KOPT-K1 (cell line): ENCODE measurements around the gene SDF2.
"Not testable (repeated sequence)": the region's sequence is repeated elsewhere in the genome, so short reads cannot be mapped to it uniquely, and the experiment has no call there.

ENCODE experiments used
- H3K27ac ChIP-seq: fragments of 200-600 bp; sonication (generic); 2 replicates; pipeline ENCODE4 v1.5.1; 2016; ENCODE audit warnings: antibody characterized with exemption, mild to moderate bottlenecking, low read depth, low read length; ENCODE audit not compliant: poor library complexity, severe bottlenecking
- H3K36me3 ChIP-seq: fragments of 200-600 bp; sonication (generic); 2 replicates; pipeline ENCODE4 v1.5.1; 2017; ENCODE audit warnings: antibody characterized with exemption, mild to moderate bottlenecking, low read length, moderate library complexity; ENCODE audit not compliant: insufficient read depth
- H3K9me3 ChIP-seq: fragments of 200-600 bp; sonication (generic); 2 replicates; pipeline ENCODE4 v1.5.1; 2017; ENCODE audit warnings: antibody characterized with exemption, low read length, mild to moderate bottlenecking; ENCODE audit not compliant: insufficient read depth, poor library complexity, severe bottlenecking

Gene SDF2

DNA sequence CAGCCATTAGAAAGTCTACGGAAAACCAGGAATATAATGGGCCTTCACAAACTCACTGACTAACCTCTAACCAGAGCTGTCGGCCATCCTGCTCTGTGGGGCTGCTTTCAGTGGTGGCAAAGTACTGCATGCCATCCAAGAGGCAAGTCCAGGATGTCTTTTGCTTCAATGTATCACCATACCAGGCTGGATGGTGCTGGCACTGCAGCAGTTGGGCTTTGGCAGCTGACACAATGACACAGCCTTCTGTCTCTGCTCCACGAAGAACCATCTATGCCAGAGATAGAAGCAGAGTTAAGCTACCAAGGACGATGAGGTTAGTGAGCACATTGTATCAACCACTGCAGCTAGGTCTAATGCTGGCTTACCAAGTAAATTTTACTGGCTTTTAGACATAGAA, 38.0 kb downstream of the SDF2 start:
- H3K9me3 ChIP-seq = no peaks in the 10 kb centered on the region
- H3K36me3 ChIP-seq = peaks cover 100% of the 10 kb centered on the region
- no peak overlapping the region for H3K27ac ChIP-seq

DNA sequence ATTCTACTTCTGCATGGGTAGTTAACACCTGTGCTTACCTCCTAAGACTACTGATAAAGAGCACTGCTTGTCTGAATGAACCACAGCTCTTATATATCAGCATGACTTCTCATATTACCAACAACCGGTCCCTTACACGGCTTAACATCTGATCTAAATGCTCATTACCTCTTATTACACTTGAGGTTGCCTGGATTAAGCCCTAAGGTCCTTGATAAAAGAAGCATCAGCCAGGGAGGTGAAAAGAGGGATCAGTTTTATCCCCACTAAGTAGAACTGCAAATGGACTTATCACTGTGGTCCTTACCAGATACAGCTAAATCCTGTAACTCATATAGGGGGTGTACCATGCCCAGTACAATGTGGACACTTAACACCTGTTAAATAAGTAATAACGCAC, 39.5 kb downstream of the SDF2 start:
- Histone ChIP-seq H3K27ac (no peak overlapping the region), H3K36me3 (peaks cover 100% of the 10 kb centered on the region), H3K9me3 (no peaks in the 10 kb centered on the region)

DNA sequence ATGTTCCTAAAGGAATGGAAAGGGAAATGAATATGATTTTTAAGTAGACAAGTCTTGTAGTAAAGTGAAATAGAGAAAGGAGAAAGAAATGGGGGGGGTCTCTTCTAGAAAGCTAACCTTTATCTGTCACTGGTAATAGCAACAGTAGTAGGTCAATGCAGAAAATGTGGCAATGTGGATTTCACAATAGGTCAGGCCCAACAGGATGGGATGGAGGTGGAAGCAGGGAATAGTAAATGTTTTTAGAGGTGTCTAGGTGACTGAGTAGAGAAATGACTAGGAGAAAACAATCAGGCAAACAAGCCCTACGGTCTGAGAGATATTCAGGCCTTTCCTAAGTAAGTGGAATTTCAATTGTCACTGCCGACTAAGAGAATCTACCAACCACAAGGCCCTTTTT, 41.7 kb downstream of the SDF2 start:
- peaks cover 100% of the 10 kb centered on the region for H3K36me3 ChIP-seq
- no peak overlapping the region for H3K27ac ChIP-seq
- H3K9me3 ChIP-seq = no peaks in the 10 kb centered on the region

DNA sequence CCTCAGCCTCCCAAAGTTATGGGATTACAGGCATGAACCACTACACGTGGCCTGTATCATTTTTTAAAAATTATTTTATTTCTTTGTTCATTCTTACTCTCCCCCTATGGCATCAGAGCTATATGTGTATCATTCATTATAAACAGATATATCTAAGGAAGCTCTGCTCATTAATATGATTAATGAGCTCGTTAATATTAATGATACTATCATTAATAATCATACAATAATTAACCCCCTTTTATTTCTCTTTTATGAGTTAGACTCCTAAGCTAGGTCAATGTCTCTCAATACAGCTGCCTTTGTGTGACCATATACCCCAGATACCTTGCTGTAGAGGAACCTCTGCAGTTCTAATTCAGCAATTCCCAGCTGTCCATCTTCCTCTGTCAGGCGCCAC, 43.2 kb downstream of the SDF2 start:
- Histone ChIP-seq H3K9me3 (no peaks in the 10 kb centered on the region), H3K27ac (no peak overlapping the region), H3K36me3 (peaks cover 100% of the 10 kb centered on the region)

DNA sequence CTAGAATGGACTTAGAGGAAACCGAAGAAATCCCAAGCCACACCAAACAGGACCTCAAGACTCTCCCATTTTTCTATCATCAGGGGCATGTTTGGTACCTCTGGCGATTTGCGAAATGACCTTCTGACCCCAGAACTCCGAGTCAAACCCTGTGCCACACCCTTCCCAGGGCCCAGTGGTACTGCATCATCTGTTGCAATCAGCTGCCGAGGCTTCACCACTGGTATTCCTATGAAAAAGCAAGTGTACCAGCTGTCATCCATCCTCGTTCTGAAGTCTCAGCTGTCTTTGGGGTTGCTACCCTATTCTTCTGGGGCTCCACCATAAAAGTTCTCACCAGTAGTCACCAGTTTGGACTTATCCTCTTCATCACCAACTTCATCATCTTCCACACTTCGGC, 45.4 kb downstream of the SDF2 start:
- Histone ChIP-seq H3K27ac (no peak overlapping the region), H3K36me3 (peaks cover 100% of the 10 kb centered on the region), H3K9me3 (no peaks in the 10 kb centered on the region)

DNA sequence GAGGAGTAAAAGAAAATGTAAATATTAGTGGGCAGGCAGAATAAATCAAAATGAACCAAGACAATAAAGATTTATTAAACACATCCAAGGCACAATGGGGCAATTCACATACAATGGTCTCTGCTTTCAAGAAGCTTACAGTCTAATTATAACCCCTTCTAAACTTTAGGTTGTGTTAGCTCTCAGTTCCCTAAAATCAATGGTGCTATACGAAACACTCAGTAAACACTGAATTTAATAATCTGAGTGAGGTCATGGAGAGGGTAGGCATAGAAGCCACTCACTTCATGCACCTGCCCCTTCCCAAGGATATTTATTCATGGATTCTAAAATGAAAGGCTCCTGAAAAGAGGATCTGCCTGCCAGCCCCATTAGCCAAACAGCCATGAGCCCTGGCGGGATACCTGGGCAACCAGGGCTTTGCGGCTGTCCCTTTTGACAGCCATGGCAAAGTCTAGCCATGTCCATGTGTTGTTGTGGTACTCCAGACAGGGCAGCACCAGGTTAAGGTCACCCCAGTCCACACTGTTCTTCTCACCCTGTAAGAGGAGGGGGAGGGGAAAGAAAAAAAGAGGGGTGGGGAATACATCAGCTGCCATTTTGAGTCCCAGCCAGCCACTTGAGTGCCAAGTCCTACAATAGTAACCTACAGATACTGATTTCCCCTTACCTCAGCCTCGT, 46.3 kb downstream of the SDF2 start:
- H3K9me3 ChIP-seq = no peaks in the 10 kb centered on the region
- H3K36me3 ChIP-seq = peaks cover 100% of the 10 kb centered on the region
- H3K27ac ChIP-seq = no peak overlapping the region

DNA sequence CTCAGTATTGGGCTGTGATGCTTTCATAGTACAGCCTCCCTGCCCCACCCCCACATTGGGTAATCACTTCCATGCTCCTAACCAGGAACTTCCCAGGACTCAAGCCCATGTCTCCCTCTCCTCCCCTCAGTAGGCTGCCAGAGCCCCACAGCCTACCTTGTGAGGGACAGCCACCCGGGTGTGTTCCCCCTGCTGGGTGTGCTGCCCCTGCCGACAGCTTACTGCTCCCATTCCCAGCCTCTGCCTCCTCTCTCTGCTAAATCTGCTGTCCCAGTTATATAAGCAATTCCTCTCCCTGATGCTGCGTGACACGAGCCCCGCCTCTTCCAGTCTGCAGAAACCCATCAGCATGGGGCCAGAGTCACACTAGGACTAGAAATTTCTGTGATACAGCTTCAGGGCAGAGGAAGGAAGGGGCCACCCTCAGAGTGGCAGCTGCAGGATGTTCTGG, 47.8 kb downstream of the SDF2 start, which contains the start of gene RSKR:
Gene RSKR (minus strand): TSS at position 255 of the 451 bp plus-strand sequence. CDS start 24 bp downstream, at position 231.
- no peaks in the 10 kb centered on the region for H3K9me3 ChIP-seq
- H3K27ac ChIP-seq = no peak within 1 kb of the TSS
- peaks cover 100% of the 10 kb centered on the region for H3K36me3 ChIP-seq

DNA sequence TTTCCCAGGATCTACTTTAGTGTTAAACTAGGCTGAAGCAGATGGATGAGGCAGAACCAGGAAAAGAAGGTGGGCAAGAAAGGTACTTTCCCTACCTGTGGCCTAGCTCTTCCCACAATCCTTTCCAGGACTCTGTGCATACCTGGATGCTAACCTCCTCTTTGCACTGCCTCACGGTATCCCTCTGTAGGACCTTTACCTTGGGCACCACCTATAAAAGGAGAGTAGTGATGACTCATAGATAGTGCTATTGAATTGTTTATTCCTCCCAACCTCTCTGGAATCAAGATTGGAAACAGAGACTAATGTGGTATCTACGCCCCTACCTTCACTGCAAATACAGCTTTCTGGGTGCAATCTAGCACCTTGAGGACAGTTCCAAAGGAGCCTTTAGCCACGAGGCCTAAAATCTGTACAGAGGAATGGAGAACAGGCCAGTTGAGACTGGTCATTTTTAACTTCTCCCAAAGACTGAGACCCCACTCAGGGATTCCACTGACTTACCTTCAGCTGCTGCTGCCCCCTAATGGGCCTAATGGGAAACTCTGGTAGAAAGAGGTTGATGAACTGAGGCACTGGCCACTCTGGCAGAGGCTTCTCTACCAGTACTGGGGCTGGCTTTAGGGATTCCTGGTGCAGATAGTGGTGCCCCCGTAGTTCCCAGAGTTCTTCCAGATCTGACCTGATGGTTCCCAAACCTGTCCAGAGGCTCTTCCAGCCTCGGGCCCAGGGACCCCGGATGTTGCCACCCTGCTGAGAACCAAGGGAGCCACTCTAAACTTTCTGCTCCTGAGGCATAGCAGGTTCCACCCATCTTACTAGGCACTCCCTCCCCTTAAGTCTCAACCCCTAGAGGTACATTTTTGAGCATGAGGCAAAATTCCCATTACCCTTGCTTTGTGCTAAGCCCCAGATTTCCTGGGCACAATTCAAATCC, 48.5 kb downstream of the SDF2 start:
- no peaks in the 10 kb centered on the region for H3K9me3 ChIP-seq
- peaks cover 99% of the 10 kb centered on the region for H3K36me3 ChIP-seq
- no peak overlapping the region for H3K27ac ChIP-seq

DNA sequence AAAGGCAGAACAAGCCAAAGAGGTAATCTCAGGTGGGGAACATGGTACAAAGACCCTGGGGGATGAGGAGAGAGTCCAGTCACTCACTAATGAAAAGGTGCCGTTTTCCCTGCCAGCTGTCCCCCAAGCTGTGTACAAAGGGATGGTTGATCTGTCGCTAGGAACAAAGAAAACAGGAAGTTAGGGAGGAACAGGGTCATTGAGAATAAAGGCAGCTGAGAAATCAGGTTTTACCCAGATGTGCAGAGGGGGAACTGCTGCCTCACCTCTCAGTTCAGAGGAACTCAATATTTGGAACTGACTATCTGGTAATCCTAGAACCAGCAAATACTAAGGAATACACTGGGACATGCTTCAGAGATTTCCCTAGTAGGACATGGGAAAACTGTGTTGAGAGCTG, 49.2 kb downstream of the SDF2 start:
- peaks cover 99% of the 10 kb centered on the region for H3K36me3 ChIP-seq
- H3K9me3 ChIP-seq = no peaks in the 10 kb centered on the region
- no peak overlapping the region for H3K27ac ChIP-seq

DNA sequence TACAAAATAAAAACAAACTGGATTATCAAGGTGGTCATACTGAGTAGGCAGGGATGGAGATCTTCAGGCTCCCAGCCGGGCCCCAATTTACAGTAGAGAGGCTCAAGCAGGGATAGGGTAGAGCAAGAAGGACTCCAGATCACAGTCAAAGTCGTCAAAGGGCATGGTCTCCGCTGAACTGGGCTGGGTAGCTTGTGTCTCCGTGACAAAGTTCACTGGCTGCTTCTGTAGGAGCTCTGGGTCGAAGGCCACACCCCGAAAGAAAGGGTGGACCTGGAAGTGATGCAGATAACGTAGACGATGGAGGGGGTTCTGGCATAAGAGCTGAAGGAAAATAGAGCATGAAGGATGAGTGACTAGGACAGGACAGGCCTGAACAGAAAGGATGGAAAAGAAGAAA, 51.3 kb downstream of the SDF2 start:
- H3K27ac ChIP-seq = no peak overlapping the region
- H3K9me3 ChIP-seq = no peaks in the 10 kb centered on the region
- peaks cover 95% of the 10 kb centered on the region for H3K36me3 ChIP-seq

DNA sequence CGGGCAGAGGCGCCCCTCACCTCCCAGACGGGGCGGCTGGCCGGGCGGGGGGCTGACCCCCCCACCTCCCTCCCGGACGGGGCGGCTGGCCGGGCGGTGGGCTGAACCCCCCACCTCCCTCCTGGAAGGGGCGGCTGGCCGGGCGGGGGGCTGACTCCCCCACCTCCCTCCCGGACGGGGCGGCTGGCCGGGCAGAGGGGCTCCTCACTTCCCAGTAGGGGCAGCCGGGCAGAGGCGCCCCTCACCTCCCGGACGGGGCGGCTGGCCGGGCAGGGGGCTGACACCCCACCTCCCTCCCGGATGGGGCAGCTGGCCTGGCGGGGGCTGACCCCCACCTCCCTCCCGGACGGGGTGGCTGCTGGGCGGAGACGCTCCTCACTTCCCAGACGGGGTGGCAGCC, 57.7 kb downstream of the SDF2 start:
- H3K9me3 ChIP-seq = not testable (repeated sequence)
- H3K36me3 ChIP-seq = peaks cover 39% of the 10 kb centered on the region

DNA sequence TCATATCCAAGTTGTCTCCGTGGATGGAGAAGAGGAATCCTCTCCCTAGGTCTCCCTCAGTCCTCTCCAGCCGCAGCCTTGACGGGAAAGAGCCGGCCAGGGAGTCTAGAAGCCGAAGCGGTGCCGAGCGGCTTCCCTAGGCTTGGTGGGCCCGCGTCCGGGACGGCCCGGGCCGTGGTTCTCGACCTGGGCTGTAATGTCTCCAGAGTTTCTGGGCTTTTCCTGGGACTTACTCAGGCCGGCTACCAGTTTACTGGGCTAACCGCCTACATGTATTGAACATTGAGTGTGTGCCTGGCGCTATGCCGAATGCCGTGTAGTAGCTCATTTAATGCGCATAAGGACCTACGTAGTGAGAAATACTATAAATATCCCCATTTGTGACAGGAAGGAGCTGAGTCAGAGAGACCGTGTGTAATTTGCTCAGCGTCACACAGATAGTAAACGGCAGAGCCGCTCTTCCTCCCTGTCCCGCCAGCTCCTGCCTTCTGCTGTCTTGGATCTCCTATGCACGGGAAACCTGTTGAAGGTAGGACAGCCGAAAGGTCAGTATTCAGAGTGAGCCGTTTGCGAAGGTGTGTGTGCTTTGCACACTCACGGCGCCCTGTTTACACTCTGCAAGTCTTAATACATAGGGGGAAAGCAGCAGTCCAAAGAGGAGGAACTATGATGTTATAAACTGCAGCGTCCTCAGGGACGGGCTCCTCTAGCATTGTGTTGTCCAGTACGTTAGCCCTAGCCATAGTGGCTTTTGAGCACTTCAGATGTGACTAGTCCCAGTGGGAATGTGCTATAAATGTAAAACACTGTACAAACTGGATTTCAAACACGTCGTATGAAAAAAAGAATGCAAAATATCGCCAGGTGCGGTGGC, 62.2 kb downstream of the SDF2 start:
- no peaks in the 10 kb centered on the region for H3K9me3 ChIP-seq

More for the DNA sequence above, 57.7 kb downstream of the SDF2 start:
- H3K27ac ChIP-seq = not testable (repeated sequence)

DNA sequence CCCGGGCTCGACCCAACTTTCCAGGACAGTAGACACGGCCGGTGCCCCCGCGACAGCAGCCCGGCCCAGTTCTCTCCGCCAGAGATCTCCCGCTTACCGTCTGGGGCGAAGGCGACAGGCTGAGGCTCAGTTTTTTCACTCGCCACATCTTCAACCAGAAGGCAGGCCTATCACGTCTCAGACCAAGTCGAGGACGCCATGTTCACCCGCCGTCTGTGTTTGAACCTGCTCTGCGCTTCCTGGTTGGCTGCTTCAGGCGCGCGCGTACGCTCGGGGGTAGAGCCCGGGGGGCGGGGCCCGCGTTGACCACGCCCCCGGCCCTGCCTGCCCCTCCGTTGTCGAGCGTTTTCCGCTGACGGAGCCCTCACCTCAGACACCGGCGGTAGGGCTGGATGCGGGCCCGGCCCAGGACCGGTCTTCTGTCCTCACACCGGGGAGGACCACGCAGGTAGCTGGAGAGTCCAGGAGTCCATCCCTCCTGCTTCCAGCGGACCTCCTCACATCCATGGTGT, 62.9 kb downstream of the SDF2 start, which contains the start of gene SPAG5:
Gene SPAG5 (minus strand): TSS at position 227 of the 512 bp plus-strand sequence. CDS start 79 bp downstream, at position 148.
- peaks cover 27% of the 10 kb centered on the region for H3K36me3 ChIP-seq
- H3K27ac ChIP-seq = peak within 1 kb of the TSS; percentile 80
- H3K9me3 ChIP-seq = no peaks in the 10 kb centered on the region

More for the DNA sequence above, 62.2 kb downstream of the SDF2 start:
- peaks cover 20% of the 10 kb centered on the region for H3K36me3 ChIP-seq
- peak overlapping the region; percentile 80 for H3K27ac ChIP-seq

DNA sequence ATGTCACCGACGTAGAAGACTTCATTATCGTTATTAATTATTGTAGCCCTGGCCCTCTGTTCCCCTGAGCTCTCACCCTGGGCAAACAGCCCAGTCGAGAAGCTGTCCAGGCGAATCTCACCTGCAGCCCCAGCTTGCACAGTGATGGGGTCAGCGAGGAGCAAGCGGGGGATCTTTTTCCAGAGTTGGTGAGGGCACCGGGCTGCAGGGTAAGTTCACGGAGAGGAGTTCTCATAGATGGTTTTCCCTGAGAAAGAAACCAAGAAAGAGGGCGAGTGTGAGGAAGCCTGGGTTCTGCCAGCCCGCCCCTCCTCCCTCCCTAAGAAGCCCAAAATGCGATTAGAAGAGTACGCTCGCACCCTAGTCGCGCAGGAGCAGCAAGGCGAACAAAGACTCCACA, 63.3 kb downstream of the SDF2 start:
- Histone ChIP-seq H3K36me3 (peaks cover 31% of the 10 kb centered on the region), H3K27ac (peak overlapping the region; percentile 80), H3K9me3 (no peaks in the 10 kb centered on the region)
